ENCODE data around the gene DENND11. TPM values are rescaled to one million over a fixed set of nuclear protein-coding genes. Genes with fewer than 3 reads are reported as not detected.
"Not testable (repeated sequence)": the region's sequence is repeated elsewhere in the genome, so short reads cannot be mapped to it uniquely, and the experiment has no call there.

Gene DENND11
- total and polyA plus RNA-seq, 2 of the 4 experiments (the other 2 are of a cell fraction), result 2.9 to 5.0 TPM

DNA sequence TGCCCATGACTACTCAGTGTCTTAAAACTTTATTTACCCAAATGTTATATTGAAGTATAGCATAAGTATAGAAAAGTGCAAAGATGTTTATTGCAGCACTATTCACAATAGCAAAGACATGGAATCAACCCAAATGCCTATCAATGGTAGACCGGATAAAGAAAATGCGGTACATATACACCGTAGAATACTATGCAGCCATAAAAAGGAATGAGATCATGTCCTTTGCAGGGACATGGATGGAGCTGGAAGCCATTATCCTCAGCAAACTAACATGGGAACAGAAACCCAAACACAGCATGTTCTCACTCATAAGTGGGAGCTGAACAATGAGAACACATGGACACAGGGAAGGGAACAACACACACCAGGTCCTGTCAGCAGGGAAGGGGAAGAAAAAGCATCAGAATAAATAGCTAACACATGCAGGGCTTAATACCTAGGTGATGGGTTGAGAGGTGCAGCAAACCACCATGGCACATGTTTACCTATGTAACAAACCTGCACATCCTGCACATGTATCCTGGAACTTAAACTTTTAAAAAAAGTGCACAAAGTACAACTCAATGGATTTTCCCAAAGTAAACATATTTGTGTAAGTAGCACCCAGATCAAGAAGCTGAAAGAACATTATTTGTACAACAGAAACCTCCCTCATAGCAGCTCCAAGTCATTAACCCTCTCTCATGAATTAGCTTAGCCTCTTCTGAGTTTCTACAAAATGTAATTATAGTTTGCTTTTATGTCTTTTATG lies 12.7 kb downstream of the DENND11 start:
- H3K36me3 ChIP-seq (ENCODE audit: control insufficient read depth, insufficient read depth, low read length); intact Hi-C loops (cut with micrococcal nuclease); H3K4ac ChIP-seq (ENCODE audit: low read depth, low read length); H3K4me2 ChIP-seq (ENCODE audit: low read depth, low read length); H4K5ac ChIP-seq (ENCODE audit: low read depth, low read length); H2BK120ac ChIP-seq (ENCODE audit: low read depth, low read length); H3K9me3 ChIP-seq (ENCODE audit: control insufficient read depth, insufficient read depth, low read length); H3K79me1 ChIP-seq (ENCODE audit: low read depth in 1 of 2, low read length in 2 of 2); H4K91ac ChIP-seq (ENCODE audit: insufficient read depth, low read depth, low read length); H2AK5ac ChIP-seq (ENCODE audit: low read depth, low read length); H3K9ac ChIP-seq (ENCODE audit: low read depth, low read length); BruUV-seq (replicated peaks); H3K27me3 ChIP-seq (ENCODE audit: control insufficient read depth, insufficient read depth, low read length); dilution Hi-C loops (cut with HindIII; ENCODE audit: low sequenced_read_pairs, unreplicated experiment); H2BK20ac ChIP-seq (ENCODE audit: low read depth, low read length); H3K18ac ChIP-seq (ENCODE audit: low read depth, low read length); H4K20me1 ChIP-seq (ENCODE audit: insufficient read depth, low read length); in situ Hi-C loops (cut with MboI; ENCODE audit: low sequenced_read_pairs); H4K8ac ChIP-seq (ENCODE audit: low read depth in 2 of 2, low read length in 2 of 2); POLR2A ChIA-PET (ENCODE audit: unreplicated experiment); H3K56ac ChIP-seq (ENCODE audit: extremely low read depth, insufficient read depth, low read length); DNase-seq; H2BK5ac ChIP-seq (ENCODE audit: low read depth, low read length, poor library complexity, severe bottlenecking); ATAC-seq (ENCODE audit: low read depth); H3K9me1 ChIP-seq (ENCODE audit: insufficient read depth, low read length); CTCF ChIA-PET; H2AK9ac ChIP-seq (replicated peaks; ENCODE audit: low read depth, low read length, poor library complexity); H3K4me3 ChIP-seq (ENCODE audit: insufficient read depth, low read depth, low read length); H2BK15ac ChIP-seq (ENCODE audit: low read depth, low read length); H2AFZ ChIP-seq (replicated peaks; ENCODE audit: low read length, poor library complexity); H3K4me1 ChIP-seq (ENCODE audit: control insufficient read depth, insufficient read depth, low read length); H3K23ac ChIP-seq (ENCODE audit: low read depth, low read length); H3K14ac ChIP-seq (replicated peaks; ENCODE audit: low read depth, low read length); H3K27ac ChIP-seq (ENCODE audit: insufficient read depth, low read length): not testable (repeated sequence)
- no CpG with 5 or more reads among the region's 3 CpGs for WGBS, 2 experiments (ENCODE audit: extremely low coverage in 2 of 2, insufficient read length in 1 of 2)

Data from IMR-90 (cell line).